Gastrocnemius medialis (tissue), 4 donors: ENCODE results near the gene ANO3. TPM values are rescaled to one million over a fixed set of nuclear protein-coding genes. Genes with fewer than 3 reads are reported as not detected.

Source experiments
- ATAC-seq, 2 donors: fragments of 150-250 bp; one replicate each; pipeline ENCODE4 v1.9.1; 2016
- DNase-seq, 2 donors: peaks; one replicate each; pipeline ENCODE4 v3.0.0-alpha.2; 2019
- H3K27ac ChIP-seq, 4 donors: fragments of 200-600 bp; sonication (generic); 1 replicate in 1 of 4; 2 replicates in 3 of 4; pipeline ENCODE4 v1.5.1; 2016 to 2018; ENCODE audit warnings: mild to moderate bottlenecking in 2 of 4, moderate library complexity in 1 of 4
- H3K27me3 ChIP-seq, 3 donors: fragments of 200-600 bp; sonication (generic) in 2 of 3; 1 replicate in 1 of 3; 2 replicates in 2 of 3; pipeline versions ENCODE4 v1.5.1 to v1.6.0; 2016 to 2019; ENCODE audit warnings: mild to moderate bottlenecking in 1 of 3, moderate library complexity in 1 of 3
- H3K36me3 ChIP-seq, 2 donors: fragments of 200-600 bp; sonication (generic) in 1 of 2; one replicate each; pipeline ENCODE4 v1.5.1; 2017 to 2018
- H3K4me1 ChIP-seq, 2 donors: fragments of 200-600 bp; sonication (generic) in 1 of 2; one replicate each; pipeline ENCODE4 v1.5.1; 2016 to 2017; ENCODE audit warnings: mild to moderate bottlenecking in 2 of 2
- H3K4me3 ChIP-seq, 4 donors: fragments of 200-600 bp; sonication (generic) in 3 of 4; 1 replicate in 1 of 4; 2 replicates in 3 of 4; pipeline ENCODE4 v1.5.1; 2016 to 2019; ENCODE audit warnings: mild to moderate bottlenecking in 2 of 4
- H3K9me3 ChIP-seq, 3 donors: fragments of 200-600 bp; sonication (generic) in 2 of 3; 1 replicate in 1 of 3; 2 replicates in 2 of 3; pipeline ENCODE4 v1.5.1; 2016 to 2019
- POLR2A ChIP-seq, 2 donors: fragments of 450-650 bp; IDR thresholded peaks; one replicate each; pipeline ENCODE4 v1.6.1; 2017; ENCODE audit warnings: antibody characterized with exemption in 2 of 2, mild to moderate bottlenecking in 2 of 2, moderate library complexity in 2 of 2
- in situ Hi-C, 4 donors: fragments of 200-750 bp; cut with MboI; loops; one replicate each; pipeline versions ENCODE4 v1.15.0 to v1.8.0; 2017; ENCODE audit warnings: low sequenced_read_pairs in 4 of 4
- intact Hi-C: fragments of 100-400 bp; cut with DNase I; formaldehyde crosslinking; loops from one replicate; pipeline ENCODE4 v1.15.1; 2023; ENCODE audit warnings: low total_unique reads
- total RNA-seq, 4 donors: library from RNA; depleted of rRNA; stranded (reverse); fragments of >200 nt; gene quantifications; one replicate each; pipeline versions ENCODE4 v1.1.0 to v1.2.3, GENCODE V29; 2016
- TF ChIP-seq, protein P1 (sequence below), 5 experiments: fragments of 450-650 bp in 3 of 5; fragments of 200-600 bp in 2 of 5; sonication (generic) in 2 of 5; IDR thresholded peaks in 4 of 5; conservative IDR thresholded peaks in 1 of 5; 1 replicate in 4 of 5; 2 replicates in 1 of 5; pipeline ENCODE4 v1.5.1; 2016 to 2019; ENCODE audit warnings: antibody characterized with exemption in 5 of 5, mild to moderate bottlenecking in 3 of 5, moderate library complexity in 3 of 5

The ANO3 gene
- total RNA-seq, 4 donors from 2014 or later, result 0.05 TPM; not detected in 3

DNA sequence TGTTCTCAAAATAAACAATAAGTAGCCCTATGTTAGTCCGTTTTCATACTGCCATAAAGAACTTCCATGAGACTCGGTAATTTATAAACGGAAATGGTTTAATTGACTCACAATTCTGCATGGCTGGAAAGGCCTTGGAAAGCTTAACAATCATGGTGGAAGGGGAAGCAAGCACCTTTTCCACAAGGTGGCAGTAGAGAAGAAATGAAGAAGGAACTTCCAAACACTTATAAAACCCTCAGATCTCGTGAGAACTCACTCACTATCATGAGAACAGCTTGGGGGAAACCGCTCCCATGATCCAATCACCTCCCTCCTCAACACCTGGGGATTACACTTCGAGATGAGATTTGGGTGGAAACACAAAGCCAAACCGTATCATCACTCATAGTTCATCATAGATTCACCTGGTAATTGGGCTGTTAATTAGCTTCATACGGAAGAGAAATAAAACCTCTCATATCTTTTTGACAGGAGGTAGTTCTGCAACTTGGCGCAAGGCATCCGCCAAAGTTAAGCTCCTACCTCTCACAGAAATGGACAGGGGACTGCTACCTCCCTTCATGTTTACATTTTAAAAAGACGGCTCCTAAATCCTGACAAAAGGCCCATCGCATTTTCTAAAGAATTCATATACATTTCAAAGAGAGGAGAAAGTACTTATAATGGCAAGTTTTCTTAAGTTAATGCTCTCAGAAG, 191.1 kb downstream of the ANO3 start:
- ATAC-seq, result no peak
- no peak for TF ChIP-seq POLR2A (IDR thresholded peaks at IDR 0.05)
- TF ChIP-seq, protein P1, sequence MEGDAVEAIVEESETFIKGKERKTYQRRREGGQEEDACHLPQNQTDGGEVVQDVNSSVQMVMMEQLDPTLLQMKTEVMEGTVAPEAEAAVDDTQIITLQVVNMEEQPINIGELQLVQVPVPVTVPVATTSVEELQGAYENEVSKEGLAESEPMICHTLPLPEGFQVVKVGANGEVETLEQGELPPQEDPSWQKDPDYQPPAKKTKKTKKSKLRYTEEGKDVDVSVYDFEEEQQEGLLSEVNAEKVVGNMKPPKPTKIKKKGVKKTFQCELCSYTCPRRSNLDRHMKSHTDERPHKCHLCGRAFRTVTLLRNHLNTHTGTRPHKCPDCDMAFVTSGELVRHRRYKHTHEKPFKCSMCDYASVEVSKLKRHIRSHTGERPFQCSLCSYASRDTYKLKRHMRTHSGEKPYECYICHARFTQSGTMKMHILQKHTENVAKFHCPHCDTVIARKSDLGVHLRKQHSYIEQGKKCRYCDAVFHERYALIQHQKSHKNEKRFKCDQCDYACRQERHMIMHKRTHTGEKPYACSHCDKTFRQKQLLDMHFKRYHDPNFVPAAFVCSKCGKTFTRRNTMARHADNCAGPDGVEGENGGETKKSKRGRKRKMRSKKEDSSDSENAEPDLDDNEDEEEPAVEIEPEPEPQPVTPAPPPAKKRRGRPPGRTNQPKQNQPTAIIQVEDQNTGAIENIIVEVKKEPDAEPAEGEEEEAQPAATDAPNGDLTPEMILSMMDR (IDR thresholded peaks at IDR 0.05 in 4 of 5, conservative IDR thresholded peaks at IDR 0.05 in 1 of 5), result no peak
- DNase-seq, result no peak
- H3K27ac ChIP-seq, result no peak overlapping the region
- H3K9me3 ChIP-seq, result no peaks in the 10 kb centered on the region
- no peaks in the 10 kb centered on the region for H3K36me3 ChIP-seq
- H3K4me1 ChIP-seq, result no peaks in the 10 kb centered on the region
- intact Hi-C loops, result no loop called here
- in situ Hi-C loops, result no loop called here
- H3K4me3 ChIP-seq, result no peak overlapping the region
- no peaks in the 10 kb centered on the region for H3K27me3 ChIP-seq

DNA sequence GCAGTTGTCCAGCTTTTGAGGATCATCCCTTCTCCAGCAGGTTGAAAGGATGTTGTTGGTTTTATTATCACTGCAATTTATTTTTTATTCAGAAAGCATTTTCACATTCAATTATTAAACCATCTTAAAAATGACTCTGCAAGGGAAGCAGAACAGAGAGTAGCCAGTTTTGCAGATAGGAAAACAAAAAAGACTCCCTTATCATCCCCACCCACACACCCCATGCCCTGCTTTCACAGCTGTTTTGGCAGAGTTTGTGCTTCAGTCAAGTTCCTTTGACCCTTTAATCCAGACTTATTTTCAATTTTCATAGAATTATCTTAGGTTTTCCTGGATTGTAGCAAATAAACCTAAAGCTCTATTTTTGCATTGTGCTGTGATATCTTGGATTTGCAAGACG, 195.8 kb downstream of the ANO3 start:
- no peaks in the 10 kb centered on the region for H3K4me1 ChIP-seq
- H3K27ac ChIP-seq, result no peak overlapping the region
- H3K36me3 ChIP-seq, result no peaks in the 10 kb centered on the region
- H3K4me3 ChIP-seq, result no peak overlapping the region
- in situ Hi-C loops, result no loop called here
- TF ChIP-seq, protein P1 (IDR thresholded peaks at IDR 0.05 in 4 of 5, conservative IDR thresholded peaks at IDR 0.05 in 1 of 5), result no peak
- TF ChIP-seq POLR2A (IDR thresholded peaks at IDR 0.05), result no peak
- H3K9me3 ChIP-seq, result no peaks in the 10 kb centered on the region
- no peaks in the 10 kb centered on the region for H3K27me3 ChIP-seq
- DNase-seq, result no peak
- intact Hi-C loops, result no loop called here
- no peak for ATAC-seq

DNA sequence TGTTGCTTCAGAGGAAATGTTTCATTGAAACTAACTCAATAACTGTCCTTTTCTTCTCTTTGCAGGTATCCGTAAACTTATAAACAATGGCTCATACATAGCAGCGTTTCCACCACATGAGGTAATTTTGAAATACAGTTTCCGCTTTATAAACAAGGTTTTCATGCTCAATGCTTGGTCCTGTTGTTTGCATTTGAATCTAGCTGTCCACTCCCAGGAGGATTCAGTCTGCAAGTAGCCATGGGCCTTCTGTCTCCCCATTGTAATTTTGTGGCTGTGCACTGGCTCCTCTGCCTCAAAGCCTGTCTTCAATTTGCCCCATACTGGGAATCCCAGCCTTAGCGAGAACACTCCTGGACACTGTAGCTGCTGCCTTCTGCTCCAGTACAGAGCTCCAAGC, 205.4 kb downstream of the ANO3 start:
- intact Hi-C loops (no loop called here), in situ Hi-C loops (no loop called here)
- no peak for TF ChIP-seq POLR2A (IDR thresholded peaks at IDR 0.05)
- TF ChIP-seq, protein P1 (IDR thresholded peaks at IDR 0.05 in 4 of 5, conservative IDR thresholded peaks at IDR 0.05 in 1 of 5), result no peak
- no peak for ATAC-seq
- Histone ChIP-seq H3K27me3 (no peaks in the 10 kb centered on the region), H3K4me1 (no peaks in the 10 kb centered on the region), H3K27ac (no peak overlapping the region), H3K4me3 (no peak overlapping the region), H3K36me3 (no peaks in the 10 kb centered on the region), H3K9me3 (no peaks in the 10 kb centered on the region)
- no peak for DNase-seq

DNA sequence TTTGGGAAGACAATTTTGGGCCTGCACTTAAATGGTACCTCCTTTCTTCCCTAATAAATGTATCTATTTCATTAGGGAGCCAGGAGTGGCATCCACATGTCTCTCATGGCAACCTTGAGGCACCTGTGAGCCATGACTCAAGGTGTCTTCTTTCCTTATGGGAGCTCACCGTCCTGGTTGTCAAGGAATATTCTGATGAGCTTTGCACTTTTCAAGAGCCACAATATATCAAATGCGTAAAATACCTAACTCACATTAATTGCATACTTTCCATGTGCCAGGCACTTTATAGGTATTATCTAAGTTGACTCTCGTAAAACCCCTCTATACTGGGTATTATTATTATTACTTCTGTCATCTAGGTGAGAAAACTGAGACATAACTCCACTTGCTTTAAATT, 207.6 kb downstream of the ANO3 start:
- in situ Hi-C loops (no loop called here), intact Hi-C loops (no loop called here)
- no peaks in the 10 kb centered on the region for H3K9me3 ChIP-seq
- H3K27ac ChIP-seq, result no peak overlapping the region
- no peaks in the 10 kb centered on the region for H3K27me3 ChIP-seq
- TF ChIP-seq POLR2A (IDR thresholded peaks at IDR 0.05), result no peak
- ATAC-seq (no peak), DNase-seq (no peak)
- H3K4me3 ChIP-seq, result no peak overlapping the region
- H3K36me3 ChIP-seq, result no peaks in the 10 kb centered on the region
- no peaks in the 10 kb centered on the region for H3K4me1 ChIP-seq

DNA sequence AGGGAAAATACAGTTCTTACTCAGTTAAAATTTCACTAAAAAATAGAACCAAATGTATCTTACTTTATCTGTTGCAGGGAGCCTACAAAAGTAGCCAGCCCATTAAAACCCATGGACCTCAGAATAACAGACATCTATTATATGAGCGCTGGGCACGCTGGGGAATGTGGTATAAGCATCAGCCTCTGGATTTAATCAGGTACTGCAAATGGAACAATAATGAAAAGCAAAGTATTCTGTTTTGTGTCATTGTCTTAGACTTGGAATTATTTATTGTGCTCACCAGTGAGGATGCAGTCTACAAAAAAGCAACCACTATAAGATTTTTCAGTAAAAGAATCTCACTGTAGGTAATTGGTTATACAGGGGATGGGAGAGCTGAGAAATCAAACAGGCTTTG, 209.9 kb downstream of the ANO3 start:
- in situ Hi-C loops, result no loop called here
- no peaks in the 10 kb centered on the region for H3K27me3 ChIP-seq

More for the DNA sequence above, 209.9 kb downstream of the ANO3 start:
- Histone ChIP-seq H3K27ac (no peak overlapping the region), H3K36me3 (no peaks in the 10 kb centered on the region), H3K9me3 (no peaks in the 10 kb centered on the region), H3K4me1 (no peaks in the 10 kb centered on the region), H3K4me3 (no peak overlapping the region)
- TF ChIP-seq, protein P1 (IDR thresholded peaks at IDR 0.05 in 4 of 5, conservative IDR thresholded peaks at IDR 0.05 in 1 of 5), result no peak
- TF ChIP-seq POLR2A (IDR thresholded peaks at IDR 0.05), result no peak
- DNase-seq (no peak), ATAC-seq (no peak)
- intact Hi-C loops, result no loop called here
